Neural crest cell (in vitro differentiated cells): ENCODE measurements around the gene OR56A3. TPM values are rescaled to one million over a fixed set of nuclear protein-coding genes. Genes with fewer than 3 reads are reported as not detected.
"Not testable (repeated sequence)": the region's sequence is repeated elsewhere in the genome, so short reads cannot be mapped to it uniquely, and the experiment has no call there.

ENCODE experiments used
- DNase-seq: peaks from one replicate; pipeline ENCODE4 v3.0.0; 2021; ENCODE audit warnings: low read depth, mixed read lengths, low spot score
- H3K27ac Mint-ChIP-seq: one replicate; pipeline ENCODE4 v1.8.0; 2021; ENCODE audit warnings: mild to moderate bottlenecking, mixed read lengths; ENCODE audit not compliant: unreplicated experiment
- H3K27me3 Mint-ChIP-seq: 2 replicates; pipeline ENCODE4 v1.8.0; 2021; ENCODE audit warnings: low read depth, mild to moderate bottlenecking, mixed read lengths
- H3K36me3 Mint-ChIP-seq: 2 replicates; pipeline ENCODE4 v1.8.0; 2021; ENCODE audit warnings: low read depth, mild to moderate bottlenecking, mixed read lengths
- H3K4me1 Mint-ChIP-seq: 2 replicates; pipeline ENCODE4 v1.8.0; 2021; ENCODE audit warnings: mixed read lengths
- H3K4me3 Mint-ChIP-seq: one replicate; pipeline ENCODE4 v1.8.0; 2021; ENCODE audit warnings: mild to moderate bottlenecking, mixed read lengths
- H3K9me3 Mint-ChIP-seq: 2 replicates; pipeline ENCODE4 v1.8.0; 2021; ENCODE audit warnings: mixed read lengths
- total RNA-seq: library from RNA; stranded (reverse); gene quantifications from 2 replicates; pipeline ENCODE4 v1.2.1, GENCODE V29; 2021
- TF ChIP-seq, protein P1 (sequence below): fragments of 200-600 bp; sonication (generic); conservative IDR thresholded peaks from 2 replicates; pipeline ENCODE4 v1.5.0; 2021; ENCODE audit warnings: antibody characterized with exemption, mild to moderate bottlenecking

Gene OR56A3
- total RNA-seq, 1 donor from 2014 or later = not detected

DNA sequence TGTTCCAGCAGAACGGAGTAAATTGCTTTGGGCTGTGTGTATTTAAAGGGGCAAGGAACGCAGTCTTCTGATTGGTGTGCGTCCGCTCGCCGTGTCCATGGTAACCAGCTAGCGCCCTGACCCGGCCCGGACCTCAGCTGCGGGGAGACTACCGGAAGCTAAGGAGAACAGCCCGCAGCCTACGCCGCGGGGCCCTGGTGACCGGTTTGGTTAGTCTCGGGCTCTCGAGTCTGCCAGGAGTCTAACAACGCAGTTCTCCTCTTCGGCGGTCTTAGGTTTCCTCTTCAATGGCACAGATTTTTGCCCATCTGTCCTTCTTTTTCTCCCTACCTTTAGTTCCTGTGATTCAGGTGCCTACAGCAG lies 3.5 kb upstream of the OR56A3 start:
- H3K4me1 Mint-ChIP-seq = no peaks in the 10 kb centered on the region
- H3K4me3 Mint-ChIP-seq = no peak overlapping the region
- H3K36me3 Mint-ChIP-seq = peaks cover 18% of the 10 kb centered on the region
- DNase-seq = no peak
- peaks cover 25% of the 10 kb centered on the region for H3K9me3 Mint-ChIP-seq
- H3K27ac Mint-ChIP-seq = no peak overlapping the region
- H3K27me3 Mint-ChIP-seq = no peaks in the 10 kb centered on the region
- TF ChIP-seq, protein P1, sequence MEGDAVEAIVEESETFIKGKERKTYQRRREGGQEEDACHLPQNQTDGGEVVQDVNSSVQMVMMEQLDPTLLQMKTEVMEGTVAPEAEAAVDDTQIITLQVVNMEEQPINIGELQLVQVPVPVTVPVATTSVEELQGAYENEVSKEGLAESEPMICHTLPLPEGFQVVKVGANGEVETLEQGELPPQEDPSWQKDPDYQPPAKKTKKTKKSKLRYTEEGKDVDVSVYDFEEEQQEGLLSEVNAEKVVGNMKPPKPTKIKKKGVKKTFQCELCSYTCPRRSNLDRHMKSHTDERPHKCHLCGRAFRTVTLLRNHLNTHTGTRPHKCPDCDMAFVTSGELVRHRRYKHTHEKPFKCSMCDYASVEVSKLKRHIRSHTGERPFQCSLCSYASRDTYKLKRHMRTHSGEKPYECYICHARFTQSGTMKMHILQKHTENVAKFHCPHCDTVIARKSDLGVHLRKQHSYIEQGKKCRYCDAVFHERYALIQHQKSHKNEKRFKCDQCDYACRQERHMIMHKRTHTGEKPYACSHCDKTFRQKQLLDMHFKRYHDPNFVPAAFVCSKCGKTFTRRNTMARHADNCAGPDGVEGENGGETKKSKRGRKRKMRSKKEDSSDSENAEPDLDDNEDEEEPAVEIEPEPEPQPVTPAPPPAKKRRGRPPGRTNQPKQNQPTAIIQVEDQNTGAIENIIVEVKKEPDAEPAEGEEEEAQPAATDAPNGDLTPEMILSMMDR = no peak

DNA sequence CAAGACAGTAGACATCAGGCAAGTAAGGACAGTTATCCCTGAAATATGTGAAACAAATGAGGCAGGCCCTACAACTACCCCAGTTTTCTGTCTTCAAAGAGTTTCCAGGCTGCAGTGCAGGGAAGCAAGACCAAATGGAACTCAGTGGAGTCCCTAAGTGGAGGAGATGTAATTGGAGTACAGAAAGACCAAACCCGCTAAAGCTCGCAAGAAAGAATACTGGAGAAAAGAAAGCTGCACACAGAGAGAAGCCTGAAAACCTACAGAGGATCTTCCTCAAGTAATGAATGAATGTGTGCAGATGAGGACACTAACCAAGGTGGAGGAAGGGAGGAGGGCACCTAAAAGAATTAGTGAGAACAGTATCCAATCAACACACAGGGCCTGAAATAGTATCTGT lies 1.3 kb upstream of the OR56A3 start:
- no peak overlapping the region for H3K27ac Mint-ChIP-seq
- no peak overlapping the region for H3K4me3 Mint-ChIP-seq

DNA sequence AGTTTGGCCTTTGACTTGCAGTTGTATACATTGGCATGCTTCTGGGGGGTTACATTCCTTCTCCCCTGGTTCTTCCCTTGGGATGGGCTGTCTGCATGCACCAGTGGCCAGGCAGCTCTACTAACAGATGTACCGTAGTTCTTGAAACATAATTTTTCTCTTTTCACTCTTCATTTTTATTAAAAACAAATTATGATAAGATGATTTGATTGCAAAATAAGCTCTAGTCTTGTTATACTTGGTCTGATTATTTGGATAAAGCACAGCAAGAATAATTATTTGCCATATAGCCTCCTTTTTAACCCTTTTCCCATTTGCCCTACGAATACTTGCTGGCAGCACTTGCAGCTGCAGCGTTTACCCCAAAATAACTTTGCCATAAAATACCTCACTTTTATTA lies 13.5 kb downstream of the OR56A3 start:
- H3K36me3 Mint-ChIP-seq = peaks cover 2% of the 10 kb centered on the region
- H3K27me3 Mint-ChIP-seq = peaks cover 2% of the 10 kb centered on the region
- H3K9me3 Mint-ChIP-seq = no peaks in the 10 kb centered on the region
- H3K4me3 Mint-ChIP-seq = no peak overlapping the region
- H3K4me1 Mint-ChIP-seq = no peaks in the 10 kb centered on the region
- DNase-seq = no peak
- TF ChIP-seq, protein P1 = no peak
- no peak overlapping the region for H3K27ac Mint-ChIP-seq

More for the DNA sequence above, 1.3 kb upstream of the OR56A3 start:
- Mint-ChIP-seq H3K4me1 (no peaks in the 10 kb centered on the region), H3K27me3 (no peaks in the 10 kb centered on the region), H3K36me3 (peaks cover 18% of the 10 kb centered on the region), H3K9me3 (peaks cover 22% of the 10 kb centered on the region)
- TF ChIP-seq, protein P1 = no peak
- DNase-seq = no peak

GRCh38 chr11:5960704-5961320 lies 18.8 kb downstream of the OR56A3 start:
- not testable (repeated sequence) for H3K9me3 Mint-ChIP-seq, H3K27me3 Mint-ChIP-seq, H3K4me3 Mint-ChIP-seq, H3K27ac Mint-ChIP-seq, H3K36me3 Mint-ChIP-seq, DNase-seq, H3K4me1 Mint-ChIP-seq

DNA sequence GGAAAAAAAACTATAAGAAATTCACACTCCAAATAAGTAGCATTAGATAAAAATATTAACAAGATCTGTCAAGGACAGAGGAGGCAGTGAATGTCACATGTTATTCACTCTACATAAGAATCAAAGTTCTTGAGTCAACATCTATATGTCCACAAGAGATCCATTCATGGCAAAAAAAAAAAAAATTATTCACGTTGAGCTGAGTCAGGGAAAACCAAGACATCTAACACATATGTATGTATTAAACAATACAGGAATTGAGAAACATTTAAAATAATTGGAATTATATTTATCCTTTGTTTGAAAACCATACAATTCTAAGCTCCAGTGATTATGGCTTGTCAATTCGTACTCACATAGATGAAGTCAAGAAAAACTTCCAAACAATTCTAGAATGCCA lies 24.9 kb downstream of the OR56A3 start:
- Mint-ChIP-seq H3K4me1 (no peaks in the 10 kb centered on the region), H3K36me3 (peaks cover 5% of the 10 kb centered on the region), H3K9me3 (peaks cover 11% of the 10 kb centered on the region), H3K27ac (no peak overlapping the region), H3K4me3 (no peak overlapping the region), H3K27me3 (peaks cover 11% of the 10 kb centered on the region)
- DNase-seq = no peak
- TF ChIP-seq, protein P1 = no peak

GRCh38 chr11:5967708-5968107 lies 25.7 kb downstream of the OR56A3 start:
- Mint-ChIP-seq H3K27ac (no peak overlapping the region), H3K9me3 (peaks cover 11% of the 10 kb centered on the region), H3K4me1 (no peaks in the 10 kb centered on the region), H3K36me3 (peaks cover 3% of the 10 kb centered on the region), H3K27me3 (peaks cover 12% of the 10 kb centered on the region), H3K4me3 (no peak overlapping the region)
- TF ChIP-seq, protein P1 = no peak
- no peak for DNase-seq
